ENCODE data around the gene LAMC2.

The LAMC2 gene

DNA sequence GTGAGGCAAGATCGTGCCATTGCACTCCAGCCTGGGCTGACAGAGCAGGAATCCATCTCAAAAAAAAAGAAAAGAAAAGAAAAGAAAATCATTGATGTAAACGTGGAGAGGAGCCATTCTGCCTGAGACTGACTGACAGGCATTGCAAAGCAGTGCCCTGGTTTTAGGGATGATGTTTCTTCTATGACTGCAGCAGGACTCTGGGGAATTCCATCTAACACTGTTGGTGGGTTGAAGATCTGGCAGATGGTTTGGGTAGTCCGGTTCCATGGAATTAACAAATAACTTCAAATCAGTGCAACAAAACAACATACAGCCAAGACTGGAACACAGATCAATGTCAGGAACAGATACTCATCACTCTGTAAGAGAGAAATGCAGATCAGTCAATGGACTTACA, 17.8 kb upstream of the LAMC2 start:
- no peak for DNase-seq (ENCODE audit: low read depth in 2 of 2)

GRCh38 chr1:183173828-183174227, 12.2 kb upstream of the LAMC2 start:
- DNase-seq (ENCODE audit: low read depth in 2 of 2) = no peak

- DNase-seq (ENCODE audit: low read depth in 2 of 2) = no peak
Measured at GRCh38 chr1:183175631-183176030, 10.4 kb upstream of the LAMC2 start.

GRCh38 chr1:183178545-183178944, 7.5 kb upstream of the LAMC2 start:
- DNase-seq (ENCODE audit: low read depth in 2 of 2) = no peak

- DNase-seq (ENCODE audit: low read depth in 2 of 2) = no peak
Measured at GRCh38 chr1:183179033-183179432, 7.0 kb upstream of the LAMC2 start.

GRCh38 chr1:183180218-183180617, 5.8 kb upstream of the LAMC2 start:
- DNase-seq (ENCODE audit: low read depth in 2 of 2) = peak; percentile 91

DNA sequence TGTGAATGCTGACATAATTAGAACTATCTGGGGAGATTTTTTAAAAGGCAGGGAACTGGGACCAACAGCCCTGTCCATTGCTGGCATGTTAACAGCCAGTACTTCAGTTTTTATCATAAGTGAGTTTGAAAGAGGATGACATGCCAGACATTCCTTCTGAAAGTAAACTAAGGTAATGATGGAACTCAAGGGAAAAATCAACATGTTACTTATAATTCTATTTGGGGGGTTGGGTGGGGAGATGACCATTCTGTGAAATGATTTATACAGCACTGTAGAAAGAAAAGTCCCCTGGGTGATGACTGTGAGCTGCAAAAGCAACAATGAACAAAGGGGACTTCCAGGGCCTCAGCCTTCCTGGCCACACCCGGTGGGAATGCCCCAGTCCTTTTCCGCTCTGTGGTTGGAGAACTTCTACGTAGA, 5.4 kb upstream of the LAMC2 start:
- peak; percentile 68 to 71 for DNase-seq (ENCODE audit: low read depth in 2 of 2)

- no peak for DNase-seq (ENCODE audit: low read depth in 2 of 2)
Measured at GRCh38 chr1:183186841-183187240, 777 bp downstream of the LAMC2 start.

DNA sequence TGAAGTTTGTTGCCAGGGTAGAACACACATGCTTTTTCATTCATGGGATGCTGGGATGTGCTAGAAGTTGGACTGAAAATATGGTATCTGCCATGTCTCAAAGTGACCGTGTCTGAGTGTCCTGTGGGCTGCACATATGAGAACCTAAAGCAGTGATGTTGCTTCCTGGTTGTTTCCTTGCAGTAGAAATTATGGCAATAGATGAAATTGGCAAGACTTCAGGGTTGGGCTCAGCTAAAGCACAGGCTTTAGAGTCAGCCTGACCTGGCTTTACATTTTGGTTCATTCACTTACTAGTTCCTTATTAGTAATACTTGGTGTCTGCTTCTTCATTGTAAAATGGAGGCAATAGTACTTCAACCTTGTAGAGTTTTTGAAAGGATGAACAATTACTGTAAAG, 2.2 kb downstream of the LAMC2 start:
- DNase-seq (ENCODE audit: low read depth in 2 of 2) = no peak

DNA sequence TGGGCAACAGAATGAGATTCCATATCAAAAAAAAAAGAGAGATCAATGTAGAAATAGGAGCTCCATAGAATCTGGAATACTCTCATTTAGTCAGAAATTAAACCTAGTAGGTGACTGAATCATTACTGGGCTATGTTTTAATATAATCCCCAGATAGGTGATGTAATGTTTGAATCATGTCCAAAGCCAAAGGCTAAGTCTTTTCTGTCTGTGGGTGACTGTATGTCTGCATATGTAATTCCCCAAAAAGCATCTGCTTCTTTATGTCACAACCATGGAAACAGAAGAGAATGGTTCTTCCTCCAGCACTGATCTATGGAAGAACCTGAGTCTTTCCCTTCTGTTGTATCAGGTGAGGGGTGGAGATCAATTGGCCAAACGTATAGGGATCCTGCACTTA, 5.8 kb downstream of the LAMC2 start:
- peak; percentile 81 to 82 for DNase-seq (ENCODE audit: low read depth in 2 of 2)

GRCh38 chr1:183193963-183194525, 8.0 kb downstream of the LAMC2 start:
- DNase-seq (ENCODE audit: low read depth in 2 of 2) = no peak

GRCh38 chr1:183194527-183195141, 8.6 kb downstream of the LAMC2 start:
- no peak for DNase-seq (ENCODE audit: low read depth in 2 of 2)

DNA sequence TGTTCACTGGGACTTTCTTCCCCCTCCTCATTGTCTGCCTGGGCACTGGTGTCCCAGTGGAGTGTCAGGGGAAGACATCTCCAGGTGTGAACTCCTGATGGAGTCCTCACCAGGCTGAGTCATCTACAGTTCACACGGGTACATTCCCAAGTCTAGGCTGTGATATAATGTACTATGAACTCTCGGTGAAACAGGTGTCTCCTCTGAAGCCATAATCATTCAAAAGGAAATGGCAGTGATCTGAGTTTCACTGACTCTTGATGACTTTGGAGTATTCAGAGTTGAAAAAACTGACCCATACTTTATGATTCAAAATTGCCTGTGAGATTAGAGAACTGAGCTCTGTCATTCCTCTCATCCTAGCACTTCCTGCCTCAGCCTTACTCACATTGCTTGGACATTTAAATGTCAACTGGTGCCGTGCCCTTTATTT, 9.1 kb downstream of the LAMC2 start:
- DNase-seq (ENCODE audit: low read depth in 2 of 2) = no peak

DNA sequence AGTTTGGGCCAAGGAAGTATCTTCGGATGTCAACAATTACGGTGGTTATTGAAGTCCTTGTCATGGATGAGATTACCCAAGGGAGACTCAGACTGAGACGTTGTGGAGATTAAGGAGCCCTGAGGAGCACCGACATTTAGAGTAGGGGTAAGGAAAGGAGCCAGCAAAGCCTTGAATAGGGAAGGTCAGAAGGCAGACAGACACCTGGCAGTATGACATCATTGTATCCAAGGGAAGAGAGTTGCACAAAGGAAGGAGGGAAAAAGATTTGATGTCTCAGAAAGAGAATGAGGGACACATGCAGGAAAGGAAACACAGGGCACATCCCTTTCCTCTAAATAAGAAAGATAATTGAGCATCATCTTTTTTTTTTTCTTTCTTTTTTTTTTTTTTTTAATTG, 11.7 kb downstream of the LAMC2 start:
- no peak for DNase-seq (ENCODE audit: low read depth in 2 of 2)

DNA sequence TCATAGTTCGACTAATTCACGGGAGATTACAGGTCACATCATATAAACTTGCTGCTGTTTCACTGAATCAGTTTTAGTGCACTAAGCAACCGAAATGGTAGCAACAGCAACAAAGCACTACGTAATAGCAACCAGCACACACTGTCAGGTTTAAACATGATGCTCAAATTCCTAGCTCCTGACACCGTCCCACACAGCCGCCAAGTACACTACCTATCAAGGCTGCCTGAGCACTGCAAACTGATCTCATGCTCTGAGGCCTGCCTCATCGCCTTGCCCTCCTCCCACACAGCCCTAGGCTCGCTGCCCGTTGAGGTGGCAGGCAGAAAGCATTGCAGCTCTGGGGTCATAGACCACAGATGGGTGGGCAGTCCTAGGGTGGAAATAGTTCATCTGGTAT, 12.4 kb downstream of the LAMC2 start:
- no peak for DNase-seq (ENCODE audit: low read depth in 2 of 2)

- no peak for DNase-seq (ENCODE audit: low read depth in 2 of 2)
Measured at GRCh38 chr1:183199304-183199703, 13.2 kb downstream of the LAMC2 start.

DNA sequence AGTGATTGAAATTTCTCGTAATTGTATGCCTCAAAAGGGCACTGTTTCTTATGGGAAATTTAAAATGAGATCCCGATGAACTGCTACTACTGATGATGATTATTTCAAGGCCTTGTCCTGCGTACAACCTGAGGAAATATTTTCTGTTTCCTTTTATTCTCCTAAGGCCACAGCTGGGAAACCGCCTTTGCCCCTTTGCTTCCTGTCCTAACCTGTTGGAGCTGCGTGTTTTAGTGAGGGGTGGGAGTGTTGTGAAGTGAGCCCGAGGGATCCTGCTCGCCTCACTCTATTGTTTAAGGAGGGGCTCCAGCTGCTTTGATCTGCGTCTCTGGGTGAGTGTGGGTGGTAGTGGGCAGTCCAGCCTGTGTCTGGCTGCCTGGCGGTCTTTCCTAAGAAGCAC, 14.4 kb downstream of the LAMC2 start:
- DNase-seq (ENCODE audit: low read depth in 2 of 2) = no peak

DNA sequence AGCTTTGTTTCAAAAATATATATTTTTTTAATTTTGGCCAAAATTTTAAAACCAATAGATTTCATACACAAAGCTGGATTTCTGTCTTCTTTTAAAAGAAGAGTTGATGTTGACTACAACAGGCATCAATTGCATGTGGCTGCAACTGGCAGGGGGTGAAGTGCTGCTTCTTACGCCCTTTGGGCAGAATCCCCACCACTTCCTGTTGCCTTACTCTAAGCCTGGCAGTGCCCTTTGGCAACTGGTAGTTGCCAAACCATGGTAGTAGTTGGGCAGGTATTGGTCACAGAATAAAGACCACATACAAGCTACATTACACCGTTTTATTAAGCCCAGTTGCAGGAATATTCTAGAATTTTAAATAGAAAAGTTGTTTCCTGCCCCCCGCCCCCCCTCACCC, 17.0 kb downstream of the LAMC2 start:
- no peak for DNase-seq (ENCODE audit: low read depth in 2 of 2)

- DNase-seq (ENCODE audit: low read depth in 2 of 2) = peak; percentile 33 to 42
Measured at GRCh38 chr1:183205196-183205781, 19.2 kb downstream of the LAMC2 start.

GRCh38 chr1:183206538-183207122, 20.6 kb downstream of the LAMC2 start:
- no peak for DNase-seq (ENCODE audit: low read depth in 2 of 2)

DNA sequence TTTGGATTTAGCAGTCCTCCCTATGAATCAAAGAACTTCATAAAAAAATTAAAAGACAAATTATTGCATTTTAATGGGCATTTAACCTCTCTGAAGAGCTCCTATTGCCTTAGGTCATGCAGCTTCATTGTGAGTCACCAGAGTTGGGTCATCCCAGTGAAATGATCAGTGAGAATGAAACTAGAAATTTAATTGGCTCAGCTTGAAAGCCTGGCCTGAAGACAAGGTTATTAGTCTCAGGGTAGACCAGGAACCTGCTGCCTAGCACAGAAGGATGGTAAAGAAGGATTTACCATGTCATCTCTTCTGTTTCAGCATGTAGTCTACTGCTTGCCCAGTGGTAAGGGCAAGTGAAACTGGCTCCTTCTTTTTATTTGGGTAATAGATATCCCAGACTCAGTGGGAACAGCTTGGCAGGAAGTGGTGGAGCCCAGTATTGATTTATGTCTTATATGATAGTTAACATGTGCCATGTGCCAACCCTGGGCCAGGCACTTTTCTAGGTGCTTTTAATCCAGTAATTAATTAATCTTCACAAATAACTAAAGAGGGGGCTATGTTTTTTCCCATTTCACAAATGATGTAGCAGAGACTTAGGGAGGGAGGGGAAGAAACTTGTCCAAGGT, 23.6 kb downstream of the LAMC2 start:
- peak; percentile 37 to 44 for DNase-seq (ENCODE audit: low read depth in 2 of 2)

DNA sequence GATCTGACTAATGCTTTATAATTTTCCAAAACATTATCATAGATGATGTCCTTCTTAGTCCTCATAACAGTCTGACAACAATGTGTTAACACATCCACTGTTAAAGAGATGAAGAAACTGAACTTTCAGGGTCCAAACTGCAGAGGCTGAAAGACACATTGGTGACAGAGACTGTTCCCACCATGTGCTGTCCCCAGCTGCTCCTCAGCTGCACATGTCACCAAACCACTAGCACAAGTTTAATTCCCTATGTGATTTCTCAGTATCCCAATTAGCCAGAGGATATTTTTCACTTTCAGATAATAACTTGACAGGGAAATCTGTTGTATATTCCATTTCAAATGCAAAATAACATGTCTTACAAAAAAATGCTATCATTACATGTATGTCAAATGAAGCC, 24.6 kb downstream of the LAMC2 start:
- no peak for DNase-seq (ENCODE audit: low read depth in 2 of 2)

GRCh38 chr1:183212870-183213269, 26.8 kb downstream of the LAMC2 start:
- DNase-seq (ENCODE audit: low read depth in 2 of 2) = no peak

Measured in fibroblast of skin of left quadriceps (primary cell).